H1 (cell line): ENCODE measurements around the gene TPPP. TPM values are rescaled to one million over a fixed set of nuclear protein-coding genes. Genes with fewer than 3 reads are reported as not detected.

Experiments
- CTCF ChIA-PET: fragments of 300-600 bp; sonication (Branson Sonifier 250); formaldehyde crosslinking; loops from one replicate; lab custom pipeline; 2021; ENCODE audit not compliant: partially characterized antibody; lab: Charles Lee
- POLR2A ChIA-PET: fragments of 300-600 bp; sonication (Branson Sonifier 250); formaldehyde crosslinking; loops from one replicate; lab custom pipeline; 2021; ENCODE audit warnings: inconsistent platforms; ENCODE audit not compliant: partially characterized antibody; lab: Charles Lee
- DNase-seq, 2 experiments: peaks; one replicate each; pipeline versions ENCODE4 v3.0.0 to v3.0.0-alpha.2; 2010 to 2022; ENCODE audit warnings: low spot score in 2 of 2, low read depth in 1 of 2, mixed read lengths in 1 of 2
- FAIRE-seq: peaks from 2 replicates; lab custom pipeline; 2011; peaks lifted over from hg19 to GRCh38; lab: Jason Lieb, UNC
- H2AFZ ChIP-seq: 2 replicates; pipeline ENCODE4 v1.8.1; 2012; ENCODE audit warnings: low read length, inconsistent platforms
- H2AK5ac ChIP-seq: 2 replicates; pipeline ENCODE4 v1.6.1; 2013; ENCODE audit warnings: low read depth, low read length
- H2BK120ac ChIP-seq: replicated peaks from 2 replicates; pipeline ENCODE3; 2013; ENCODE audit warnings: low read depth, low read length, inconsistent platforms
- H2BK12ac ChIP-seq: 2 replicates; pipeline ENCODE4 v1.6.1; 2013; ENCODE audit warnings: low read depth, low read length
- H2BK15ac ChIP-seq: 2 replicates; pipeline ENCODE4 v1.6.1; 2013; ENCODE audit warnings: low read length
- H2BK20ac ChIP-seq: 2 replicates; pipeline ENCODE4 v1.6.1; 2013; ENCODE audit warnings: low read length
- H2BK5ac ChIP-seq: 2 replicates; pipeline ENCODE4 v1.6.1; 2013; ENCODE audit warnings: low read depth, low read length
- H3K14ac ChIP-seq: 2 replicates; pipeline ENCODE4 v1.6.1; 2013; ENCODE audit warnings: inconsistent platforms; ENCODE audit not compliant: insufficient read length
- H3K18ac ChIP-seq: 2 replicates; pipeline ENCODE4 v1.6.1; 2013; ENCODE audit warnings: low read length; ENCODE audit errors: extremely low read depth
- H3K23ac ChIP-seq: 2 replicates; pipeline ENCODE4 v1.6.1; 2013; ENCODE audit warnings: inconsistent platforms; ENCODE audit not compliant: insufficient read length
- H3K23me2 ChIP-seq: 2 replicates; pipeline ENCODE4 v1.6.1; 2013; ENCODE audit warnings: low read depth, low read length
- H3K27ac ChIP-seq: 2 replicates; pipeline ENCODE4 v1.6.1; 2011; ENCODE audit warnings: low read depth, low read length, inconsistent platforms
- H3K27me3 ChIP-seq, 4 experiments: replicated peaks in 1 of 4; 1 replicate in 1 of 4; 2 replicates in 3 of 4; pipeline versions ENCODE4 v1.6.1 to v1.8.1; 2011 to 2013; ENCODE audit warnings: low read length in 3 of 4, mild to moderate bottlenecking in 3 of 4, inconsistent platforms in 2 of 4, mixed read lengths in 2 of 4, moderate library complexity in 1 of 4; ENCODE audit not compliant: control insufficient read depth in 3 of 4, insufficient read depth in 3 of 4; ENCODE audit errors: extremely low read depth in 1 of 4
- H3K36me3 ChIP-seq, 4 experiments: 2 replicates each; pipeline versions ENCODE4 v1.6.1 to v1.8.1; 2011 to 2013; ENCODE audit warnings: mild to moderate bottlenecking in 4 of 4, low read length in 3 of 4, moderate library complexity in 2 of 4, control low read depth in 1 of 4, inconsistent platforms in 1 of 4; ENCODE audit not compliant: insufficient read depth in 4 of 4, control insufficient read depth in 2 of 4
- H3K4ac ChIP-seq: replicated peaks from 2 replicates; pipeline ENCODE3; 2013; ENCODE audit warnings: low read length, low read depth, mixed read lengths, inconsistent platforms; ENCODE audit not compliant: insufficient read length
- H3K4me1 ChIP-seq, 4 experiments: replicated peaks in 1 of 4; 1 replicate in 1 of 4; 2 replicates in 3 of 4; pipeline versions ENCODE4 v1.6.1 to v1.8.1; 2011 to 2013; ENCODE audit warnings: low read length in 3 of 4, inconsistent platforms in 2 of 4, mixed read lengths in 1 of 4; ENCODE audit not compliant: insufficient read depth in 4 of 4, control insufficient read depth in 3 of 4
- H3K4me2 ChIP-seq, 2 experiments: 2 replicates each; pipeline versions ENCODE4 v1.6.1 to v1.8.1; 2011 to 2013; ENCODE audit warnings: low read depth in 2 of 2, low read length in 2 of 2, control low read depth in 1 of 2, inconsistent platforms in 1 of 2, mild to moderate bottlenecking in 1 of 2; ENCODE audit not compliant: insufficient read depth in 1 of 2
- H3K4me3 ChIP-seq, 4 experiments: fragments of 200-600, 300-600 bp in 1 of 4; sonication (generic), shearing (Covaris generic), sonication (Bioruptor Twin) in 1 of 4; 2 replicates each; pipeline versions ENCODE4 v1.5.1 to v1.8.1; 2011 to 2016; ENCODE audit warnings: low read length in 4 of 4, low read depth in 3 of 4, control low read depth in 2 of 4, inconsistent platforms in 2 of 4, mild to moderate bottlenecking in 2 of 4, mixed read lengths in 1 of 4, moderate library complexity in 1 of 4; ENCODE audit not compliant: insufficient read depth in 2 of 4; ENCODE audit errors: extremely low read depth in 1 of 4
- H3K56ac ChIP-seq: replicated peaks from 2 replicates; pipeline ENCODE3; 2013; ENCODE audit warnings: low read depth, mild to moderate bottlenecking, mixed read lengths, low read length, inconsistent platforms; ENCODE audit not compliant: insufficient read length
- H3K79me1 ChIP-seq: 2 replicates; pipeline ENCODE4 v1.6.1; 2013; ENCODE audit warnings: low read depth, low read length, control low read depth
- H3K79me2 ChIP-seq, 2 experiments: 2 replicates each; pipeline versions ENCODE4 v1.6.1 to v1.8.1; 2012 to 2013; ENCODE audit warnings: low read length in 2 of 2, mild to moderate bottlenecking in 2 of 2, inconsistent platforms in 1 of 2; ENCODE audit not compliant: insufficient read depth in 2 of 2, control insufficient read depth in 1 of 2
- H3K9ac ChIP-seq, 4 experiments: replicated peaks in 1 of 4; 1 replicate in 1 of 4; 2 replicates in 3 of 4; pipeline versions ENCODE4 v1.6.1 to v1.8.1; 2011 to 2013; ENCODE audit warnings: low read depth in 3 of 4, low read length in 3 of 4, control low read depth in 2 of 4, mild to moderate bottlenecking in 2 of 4, moderate library complexity in 2 of 4, inconsistent platforms in 1 of 4; ENCODE audit errors: extremely low read depth in 1 of 4
- H3K9me3 ChIP-seq, 2 experiments: 2 replicates each; pipeline versions ENCODE4 v1.6.1 to v1.8.1; 2012 to 2013; ENCODE audit warnings: mild to moderate bottlenecking in 2 of 2, moderate library complexity in 2 of 2, control low read depth in 1 of 2, inconsistent platforms in 1 of 2, low read depth in 1 of 2, low read length in 1 of 2, mixed read lengths in 1 of 2; ENCODE audit not compliant: insufficient read depth in 2 of 2
- H4K20me1 ChIP-seq, 2 experiments: replicated peaks in 1 of 2; 2 replicates each; pipeline versions ENCODE3 to v1.8.1; 2011 to 2013; ENCODE audit warnings: inconsistent platforms in 2 of 2, low read length in 2 of 2, mild to moderate bottlenecking in 1 of 2; ENCODE audit not compliant: insufficient read depth in 2 of 2, control insufficient read depth in 1 of 2
- H4K5ac ChIP-seq: 2 replicates; pipeline ENCODE4 v1.6.1; 2013; ENCODE audit warnings: low read length, low read depth, mixed read lengths, inconsistent platforms; ENCODE audit not compliant: insufficient read length
- H4K8ac ChIP-seq: 2 replicates; pipeline ENCODE4 v1.8.0; 2013; ENCODE audit warnings: mild to moderate bottlenecking, moderate library complexity, low read length, inconsistent platforms; ENCODE audit not compliant: insufficient read depth; ENCODE audit errors: extremely low read depth
- H4K91ac ChIP-seq: replicated peaks from 2 replicates; pipeline ENCODE3; 2013; ENCODE audit warnings: low read length, mixed read lengths, inconsistent platforms; ENCODE audit not compliant: insufficient read length
- CHD1 ChIP-seq: IDR thresholded peaks from 2 replicates; pipeline ENCODE4 v1.6.1; 2012; ENCODE audit warnings: low read depth, low read length, improper control_type of control experiment
- MAX ChIP-seq: IDR thresholded peaks from 2 replicates; pipeline ENCODE4 v1.6.1; 2012; ENCODE audit warnings: inconsistent platforms
- RAD21 ChIP-seq, 2 experiments: IDR thresholded peaks in 1 of 2; conservative IDR thresholded peaks in 1 of 2; 2 replicates each; pipeline ENCODE4 v1.6.1; 2011; ENCODE audit warnings: low read depth in 2 of 2, low read length in 2 of 2, improper control_type of control experiment in 1 of 2, inconsistent platforms in 1 of 2, mild to moderate bottlenecking in 1 of 2, moderate library complexity in 1 of 2
- WGBS, 2 experiments: shearing (Covaris generic) in 1 of 2; methylation state at CpG; one replicate each; pipeline versions ENCODE4 v1.1.6 to v1.1.7; 2013 to 2015; ENCODE audit warnings: low lambda C conversion rate in 2 of 2, mixed read lengths in 2 of 2, inconsistent platforms in 1 of 2, low coverage in 1 of 2, missing lambda C conversion rate in 1 of 2; ENCODE audit not compliant: insufficient replicate concordance in 2 of 2, insufficient coverage in 1 of 2, insufficient read length in 1 of 2; ENCODE audit errors: extremely low coverage in 1 of 2, missing lambda C conversion rate in 1 of 2; 5-methylcytosine and 5-hydroxymethylcytosine counted together
- polyA plus RNA-seq, 7 experiments: library from polyadenylated mRNA; depleted of rRNA in 3 of 7; stranded (reverse) in 5 of 7; unstranded in 2 of 7; fragments of >200 nt in 5 of 7; fragments of 200-250 nt in 2 of 7; gene quantifications; 1 replicate in 5 of 7; 2 replicates in 1 of 7; 4 replicates in 1 of 7; pipeline versions ENCODE4 v1.2.1 to v1.2.3, GENCODE V29; 2011 to 2013; ENCODE audit warnings: missing spikeins in 2 of 7, mixed read lengths in 2 of 7
- total RNA-seq: library from RNA; stranded (reverse); fragmentation: NEBNext Ultra II Directional; extraction: Animal tissue kit (Norgen Biotek cat#: 25700); gene quantifications from 2 replicates; pipeline ENCODE4 v1.2.1, GENCODE V29; 2021

TPPP gene
- total and polyA plus RNA-seq, 2 of the 8 experiments (the other 6 are each of a cell fraction or from before 2014, with no cell fraction given) = 0.36 to 0.93 TPM

- Histone ChIP-seq H3K4me1 (peaks cover 0 to 21% (median 10%) of the 10 kb centered on the region in 4 experiments; a peak in 6 of 7 replicates), H4K8ac (no peak overlapping the region), H3K36me3 (no peaks in the 10 kb centered on the region), H3K27ac (no peak overlapping the region), H3K9me3 (no peaks in the 10 kb centered on the region), H2BK120ac (no peak overlapping the region), H3K79me1 (no peaks in the 10 kb centered on the region), H3K27me3 (peaks cover 0 to 14% (median 6%) of the 10 kb centered on the region in 4 experiments; a peak in 3 of 7 replicates), H2AK5ac (no peak overlapping the region), H3K56ac (no peak overlapping the region), H3K18ac (no peak overlapping the region), H4K5ac (no peak overlapping the region), H3K4me2 (no peak overlapping the region), H3K79me2 (no peaks in the 10 kb centered on the region), H4K20me1 (peaks cover 7 to 16% of the 10 kb centered on the region in 2 experiments), H3K4me3 (no peak overlapping the region), H2BK5ac (no peak overlapping the region), H2BK15ac (no peak overlapping the region), H2BK12ac (0 out of 2 replicates have a peak overlapping the region, but pooled peaks have one; percentile 3), H3K9ac (no peak overlapping the region), H3K14ac (no peak overlapping the region), H2AFZ (no peak overlapping the region), H4K91ac (no peak overlapping the region), H2BK20ac (no peak overlapping the region), H3K23ac (no peak overlapping the region), H3K4ac (no peak overlapping the region), H3K23me2 (no peaks in the 10 kb centered on the region)
- FAIRE-seq (no peak), DNase-seq (peak in 1 of 2 experiments; percentile 45)
- ChIA-PET CTCF (interaction anchor here (0.9 kb wide), 1 partner anchor 231 kb away, joined by 3 read pairs; no protein-coding TSS in a partner anchor), POLR2A (interaction anchor here (0.7 to 1.0 kb wide), 2 partner anchors 17 to 106 kb away, joined by 3 read pairs; no protein-coding TSS in a partner anchor)
- 86% methylated on average over 7 of the region's 7 CpGs; no CpG with 5 or more reads in 1 of the 2 experiments for WGBS, 2 experiments
- TF ChIP-seq CHD1 (no peak), RAD21 (IDR thresholded peaks at IDR 0.05 in 1 of 2, conservative IDR thresholded peaks at IDR 0.05 in 1 of 2; ENCODE audit: low read depth in 2 of 2, low read length in 2 of 2) (peak in 1 of 2 experiments; percentile 13; a peak in 1 of 4 replicates), MAX (no peak)
These were observed 18.5 kb downstream of the TPPP start for GRCh38 chr5:674630-675011.
